ENCODE data around the gene FMN1.

The FMN1 gene

DNA sequence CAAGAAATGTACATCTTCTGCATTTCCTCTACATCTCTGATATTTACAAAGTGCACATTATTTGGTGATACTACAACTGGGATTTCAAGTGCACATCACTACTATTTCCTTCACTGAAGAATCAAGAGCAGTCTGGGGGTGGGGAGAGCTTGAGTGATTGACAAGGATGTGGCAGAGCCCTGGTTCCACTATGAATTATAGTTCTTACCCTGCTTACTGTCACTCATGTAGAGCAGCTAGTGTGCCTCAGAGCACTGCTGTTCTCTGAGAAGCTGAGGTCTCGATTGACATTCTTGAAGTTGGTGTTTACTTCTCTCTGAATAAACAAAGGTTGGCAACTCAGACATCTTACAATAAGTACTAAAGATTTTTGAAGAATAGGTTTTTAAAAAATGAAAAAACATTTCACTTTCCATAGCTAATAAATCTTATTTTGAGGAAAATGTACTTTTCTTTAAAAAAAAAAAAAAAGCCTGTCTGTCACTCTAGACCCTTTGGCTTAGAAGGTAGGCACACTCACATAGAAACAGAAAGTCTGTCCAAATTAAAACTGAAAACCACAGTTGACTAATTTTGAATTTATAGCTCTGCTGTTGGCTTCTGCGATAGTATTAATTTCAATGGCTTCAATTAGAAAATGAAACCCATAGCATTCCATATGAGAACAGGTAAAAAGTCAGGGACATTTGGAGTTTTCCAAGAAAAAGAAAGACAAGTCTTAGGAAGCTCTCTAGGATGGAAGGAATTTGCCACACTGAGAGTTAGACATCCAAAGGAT, 471.2 kb downstream of the FMN1 start:
- no peaks in the 10 kb centered on the region for H3F3A ChIP-seq (ENCODE audit: control insufficient read depth, insufficient read depth)

DNA sequence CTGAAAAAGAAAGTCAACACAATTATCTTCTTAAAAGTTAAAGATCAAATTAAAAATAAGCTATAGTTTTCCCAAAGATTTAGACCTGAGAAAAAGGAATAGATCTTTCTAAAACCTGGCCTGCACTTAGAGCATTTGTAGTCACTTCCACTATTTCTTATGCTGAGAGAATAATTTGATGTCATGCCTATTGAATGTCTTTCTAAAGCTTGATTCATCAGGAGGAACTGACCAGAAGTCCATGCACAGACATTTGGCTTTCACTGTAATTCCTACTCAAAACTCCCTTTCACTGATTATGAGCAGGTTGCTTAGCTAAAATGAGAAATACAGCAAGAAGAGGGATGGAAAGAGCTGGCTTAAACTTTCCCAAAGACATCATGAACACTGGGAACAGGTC, 472.4 kb downstream of the FMN1 start:
- Histone ChIP-seq H3K9me2 (replicated peaks; ENCODE audit: control insufficient read depth, low read length) (no peaks in the 10 kb centered on the region), H3F3A (ENCODE audit: control insufficient read depth, insufficient read depth) (no peaks in the 10 kb centered on the region), H3K79me2 (ENCODE audit: control insufficient read depth, low read length) (no peaks in the 10 kb centered on the region), H3K4me3 (ENCODE audit: low read length) (no peak overlapping the region), H3K4me1 (ENCODE audit: control insufficient read depth, low read length) (no peaks in the 10 kb centered on the region), H4K20me1 (ENCODE audit: control insufficient read depth, insufficient read depth, low read depth, low read length) (no peaks in the 10 kb centered on the region), H3K27ac (ENCODE audit: low read depth, low read length) (no peak overlapping the region), H3K27me3 (ENCODE audit: control insufficient read depth, low read length) (peaks cover 4% of the 10 kb centered on the region), H3K4me2 (ENCODE audit: low read length) (no peak overlapping the region), H3K36me3 (ENCODE audit: control insufficient read depth, low read length) (no peaks in the 10 kb centered on the region), H3K9me3 (ENCODE audit: control insufficient read depth, insufficient read depth, low read length) (no peaks in the 10 kb centered on the region; the same call in 1 of the 2 replicates)
- TF ChIP-seq EZH2phosphoT487 (IDR thresholded peaks at IDR 0.05; ENCODE audit: borderline replicate concordance, low read length): no peak

More for the DNA sequence above, 471.2 kb downstream of the FMN1 start:
- H3K79me2 ChIP-seq (ENCODE audit: control insufficient read depth, low read length): no peaks in the 10 kb centered on the region
- no peak overlapping the region for H3K4me2 ChIP-seq (ENCODE audit: low read length)
- no peaks in the 10 kb centered on the region for H4K20me1 ChIP-seq (ENCODE audit: control insufficient read depth, insufficient read depth, low read depth, low read length)
- no peaks in the 10 kb centered on the region for H3K36me3 ChIP-seq (ENCODE audit: control insufficient read depth, low read length)
- TF ChIP-seq CTCF (IDR thresholded peaks at IDR 0.05; ENCODE audit: low read depth, low read length, poor library complexity, severe bottlenecking): no peak
- no peak for TF ChIP-seq EZH2phosphoT487 (IDR thresholded peaks at IDR 0.05; ENCODE audit: borderline replicate concordance, low read length)
- H3K4me3 ChIP-seq (ENCODE audit: low read length): no peak overlapping the region
- no peaks in the 10 kb centered on the region for H3K4me1 ChIP-seq (ENCODE audit: control insufficient read depth, low read length)
- no peak overlapping the region for H3K27ac ChIP-seq (ENCODE audit: low read depth, low read length)
- no peaks in the 10 kb centered on the region for H3K9me2 ChIP-seq (replicated peaks; ENCODE audit: control insufficient read depth, low read length)
- no peaks in the 10 kb centered on the region; the same call in 1 of the 2 replicates for H3K9me3 ChIP-seq (ENCODE audit: control insufficient read depth, insufficient read depth, low read length)
- H3K27me3 ChIP-seq (ENCODE audit: control insufficient read depth, low read length): peaks cover 4% of the 10 kb centered on the region; the same call in 1 of the 2 replicates

DNA sequence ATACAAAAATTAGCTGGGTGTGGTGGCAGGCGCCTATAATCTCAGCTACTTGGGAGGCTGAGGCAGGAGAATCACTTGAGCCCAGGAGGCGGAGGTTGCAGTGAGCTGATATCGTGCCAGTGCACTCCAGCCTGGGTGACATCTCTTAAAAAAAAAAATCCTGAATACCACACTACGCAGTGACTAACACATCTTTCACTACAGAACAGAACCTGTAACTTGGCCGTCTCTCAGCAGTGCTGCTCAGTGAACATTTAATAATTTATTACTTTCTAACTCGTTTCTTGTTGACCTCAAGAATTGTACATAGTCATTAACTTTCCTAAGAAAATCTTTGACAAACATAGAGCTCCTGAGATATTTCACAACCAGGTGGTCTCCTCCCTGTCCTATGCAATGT, 472.9 kb downstream of the FMN1 start:
- no peaks in the 10 kb centered on the region; the same call in 1 of the 2 replicates for H3K9me3 ChIP-seq (ENCODE audit: control insufficient read depth, insufficient read depth, low read length)
- H3K4me3 ChIP-seq (ENCODE audit: low read length): no peak overlapping the region
- H3K27me3 ChIP-seq (ENCODE audit: control insufficient read depth, low read length): peaks cover 9% of the 10 kb centered on the region
- TF ChIP-seq CTCF (IDR thresholded peaks at IDR 0.05; ENCODE audit: low read depth, low read length, poor library complexity, severe bottlenecking) (no peak), EZH2phosphoT487 (IDR thresholded peaks at IDR 0.05; ENCODE audit: borderline replicate concordance, low read length) (no peak)
- H3K27ac ChIP-seq (ENCODE audit: low read depth, low read length): no peak overlapping the region
- no peaks in the 10 kb centered on the region for H3K36me3 ChIP-seq (ENCODE audit: control insufficient read depth, low read length)
- no peaks in the 10 kb centered on the region for H3F3A ChIP-seq (ENCODE audit: control insufficient read depth, insufficient read depth)
- H4K20me1 ChIP-seq (ENCODE audit: control insufficient read depth, insufficient read depth, low read depth, low read length): no peaks in the 10 kb centered on the region
- no peak overlapping the region for H3K4me2 ChIP-seq (ENCODE audit: low read length)
- H3K79me2 ChIP-seq (ENCODE audit: control insufficient read depth, low read length): no peaks in the 10 kb centered on the region
- no peaks in the 10 kb centered on the region for H3K4me1 ChIP-seq (ENCODE audit: control insufficient read depth, low read length)
- H3K9me2 ChIP-seq (replicated peaks; ENCODE audit: control insufficient read depth, low read length): no peaks in the 10 kb centered on the region

Data from DOHH2 (cell line).